Keratinocyte (primary cell): ENCODE measurements around the gene AMD1. TPM values are rescaled to one million over a fixed set of nuclear protein-coding genes. Genes with fewer than 3 reads are reported as not detected.
A peak's percentile ranks its signal among the peaks of the same experiment; 100 is the strongest.

Experiments used
- DNase-seq: peaks from one replicate; pipeline ENCODE4 v3.0.0-alpha.2; 2011; ENCODE audit warnings: low read depth, missing footprints, low spot score
- FAIRE-seq: peaks from 2 replicates; lab custom pipeline; 2011; peaks lifted over from hg19 to GRCh38; lab: Jason Lieb, UNC
- H2AFZ ChIP-seq: 2 replicates; pipeline ENCODE4 v1.6.0; 2012; ENCODE audit warnings: low read length, control low read depth, inconsistent platforms; ENCODE audit not compliant: control insufficient read depth
- H3K27ac ChIP-seq: 2 replicates; pipeline ENCODE4 v1.5.1; 2011; ENCODE audit warnings: low read length; ENCODE audit not compliant: control insufficient read depth, insufficient read depth
- H3K27me3 ChIP-seq: 3 replicates; pipeline ENCODE4 v1.6.0; 2011; ENCODE audit warnings: low read length; ENCODE audit not compliant: control insufficient read depth, insufficient read depth; ENCODE audit errors: extremely low read depth
- H3K36me3 ChIP-seq, 2 experiments: 2 replicates in 1 of 2; 3 replicates in 1 of 2; pipeline ENCODE4 v1.5.1; 2011; ENCODE audit warnings: low read length in 2 of 2, mild to moderate bottlenecking in 1 of 2; ENCODE audit not compliant: control insufficient read depth in 2 of 2, insufficient read depth in 2 of 2; ENCODE audit errors: extremely low read depth in 1 of 2
- H3K4me1 ChIP-seq: 3 replicates; pipeline ENCODE4 v1.5.1; 2011; ENCODE audit warnings: low read length; ENCODE audit not compliant: control insufficient read depth, insufficient read depth; ENCODE audit errors: extremely low read depth
- H3K4me2 ChIP-seq: 3 replicates; pipeline ENCODE4 v1.6.0; 2011; ENCODE audit warnings: low read depth, low read length; ENCODE audit not compliant: control insufficient read depth, insufficient read depth; ENCODE audit errors: extremely low read depth
- H3K4me3 ChIP-seq, 3 experiments: fragments of 200-600 bp in 1 of 3; sonication (generic) in 1 of 3; 2 replicates in 2 of 3; 3 replicates in 1 of 3; pipeline ENCODE4 v1.5.1; 2011 to 2016; ENCODE audit warnings: low read length in 3 of 3, mild to moderate bottlenecking in 3 of 3, control low read depth in 2 of 3, inconsistent platforms in 1 of 3, low read depth in 1 of 3, mixed read lengths in 1 of 3, mixed run types in 1 of 3, moderate library complexity in 1 of 3; ENCODE audit not compliant: control insufficient read depth in 2 of 3, insufficient read depth in 2 of 3; ENCODE audit errors: extremely low read depth in 1 of 3
- H3K79me2 ChIP-seq: 2 replicates; pipeline ENCODE4 v1.6.0; 2012; ENCODE audit warnings: low read length; ENCODE audit not compliant: control insufficient read depth, insufficient read depth
- H3K9ac ChIP-seq: 3 replicates; pipeline ENCODE4 v1.6.0; 2011; ENCODE audit warnings: low read length; ENCODE audit not compliant: control insufficient read depth, insufficient read depth; ENCODE audit errors: extremely low read depth
- H3K9me1 ChIP-seq: 3 replicates; pipeline ENCODE4 v1.6.0; 2011; ENCODE audit warnings: low read length; ENCODE audit not compliant: control insufficient read depth, insufficient read depth; ENCODE audit errors: extremely low read depth
- H3K9me3 ChIP-seq: 2 replicates; pipeline ENCODE4 v1.5.1; 2012; ENCODE audit warnings: low read depth, low read length; ENCODE audit not compliant: control insufficient read depth
- H4K20me1 ChIP-seq: 3 replicates; pipeline ENCODE4 v1.6.0; 2011; ENCODE audit warnings: low read length; ENCODE audit not compliant: control insufficient read depth, insufficient read depth; ENCODE audit errors: extremely low read depth
- CTCF ChIP-seq, 3 experiments: IDR thresholded peaks in 1 of 3; conservative IDR thresholded peaks in 1 of 3; optimal IDR thresholded peaks in 1 of 3; 2 replicates in 2 of 3; 3 replicates in 1 of 3; pipeline versions ENCODE3 to v1.5.1; 2011; ENCODE audit warnings: low read length in 3 of 3, mild to moderate bottlenecking in 3 of 3, moderate library complexity in 2 of 3, control low read depth in 1 of 3, inconsistent platforms in 1 of 3; ENCODE audit not compliant: insufficient read depth in 2 of 3; ENCODE audit errors: extremely low read depth in 1 of 3
- EZH2 ChIP-seq: IDR thresholded peaks from one replicate; pipeline ENCODE4 v1.6.1; 2012; ENCODE audit warnings: inconsistent platforms, mild to moderate bottlenecking, low read length, moderate library complexity
- dilution Hi-C: fragments of 300-500 bp; cut with MboI; formaldehyde crosslinking; loops from one replicate; pipeline ENCODE4 v1.7.0; 2020; ENCODE audit warnings: low sequenced_read_pairs; ENCODE audit not compliant: extremely low pct_ligation_motif_present
- polyA minus RNA-seq, 3 experiments: library from RNA; depleted of rRNA, polyadenylated mRNA; stranded (reverse); fragments of >200 nt; gene quantifications; 1 replicate in 1 of 3; 2 replicates in 1 of 3; 3 replicates in 1 of 3; pipeline ENCODE4 v1.2.3, GENCODE V29; 2011
- polyA plus RNA-seq, 5 experiments: library from polyadenylated mRNA; depleted of rRNA in 3 of 5; stranded (reverse) in 3 of 5; stranded (forward) in 1 of 5; unstranded in 1 of 5; fragments of >200 nt; gene quantifications; 1 replicate in 1 of 5; 2 replicates in 3 of 5; 3 replicates in 1 of 5; pipeline versions ENCODE4 v1.2.1 to v1.2.3, GENCODE V29; 2011 to 2012; ENCODE audit warnings: missing spikeins in 2 of 5, low read depth in 1 of 5, low replicate concordance in 1 of 5

AMD1 gene
- polyA plus RNA-seq (51.4 to 105 TPM (median 90.9 TPM) in 3 replicates), polyA minus RNA-seq (15.6 to 116 TPM (median 55.7 TPM) in 3 replicates)
- polyA plus RNA-seq (2011; ENCODE audit: low read depth), result 39.1 TPM
- polyA plus RNA-seq (2011; cell fraction: cytosol; rRNA removed), result 62.6 and 121 TPM in 2 replicates
- 42.8 and 66.6 TPM in 2 replicates for polyA plus RNA-seq (2011; cell fraction: nucleus; rRNA removed)
- 63.5 and 76.8 TPM in 2 replicates for polyA plus RNA-seq (2012; ENCODE audit: low replicate concordance)
- polyA minus RNA-seq (2011; cell fraction: cytosol; rRNA and poly(A)+ RNA removed), result 76.4 TPM
- polyA minus RNA-seq (2011; cell fraction: nucleus; rRNA and poly(A)+ RNA removed), result 27.3 and 48.6 TPM in 2 replicates

GRCh38 chr6:110873981-110874879 lies at the start of gene AMD1:
Gene AMD1 (plus strand): TSS chr6:110874785. CDS start chr6:110875106, 321 bp downstream.
- Histone ChIP-seq H3K4me3 (peak within 1 kb of the TSS; percentile 90 to 94 (median 92)), H3K9me1 (no peaks in the 10 kb centered on the region), H3K27me3 (no peaks in the 10 kb centered on the region), H3K27ac (peak within 1 kb of the TSS; percentile 89), H2AFZ (peak within 1 kb of the TSS; percentile 98), H3K36me3 (no peaks in the 10 kb centered on the region), H4K20me1 (peaks cover 18% of the 10 kb centered on the region), H3K4me2 (peak within 1 kb of the TSS; percentile 94), H3K4me1 (peaks cover 24% of the 10 kb centered on the region), H3K9ac (peak within 1 kb of the TSS; percentile 93), H3K9me3 (no peaks in the 10 kb centered on the region), H3K79me2 (peaks cover 47% of the 10 kb centered on the region)
- peak; percentile 74 for DNase-seq
- no peak for TF ChIP-seq EZH2
- no peak for TF ChIP-seq CTCF (optimal IDR thresholded peaks at IDR 0.05 in 1 of 3, IDR thresholded peaks at IDR 0.05 in 1 of 3, conservative IDR thresholded peaks at IDR 0.05 in 1 of 3; ENCODE audit: extremely low read depth in 1 of 3, insufficient read depth in 2 of 3, low read length in 3 of 3)
- dilution Hi-C loops, result loop anchor here (10.0 kb wide), 2 partner anchors 179 to 339 kb away; no protein-coding TSS in a partner anchor
- FAIRE-seq, result peak; percentile 44

- no peaks in the 10 kb centered on the region for H3K79me2 ChIP-seq
- TF ChIP-seq EZH2, result no peak
- no peak for TF ChIP-seq CTCF (optimal IDR thresholded peaks at IDR 0.05 in 1 of 3, IDR thresholded peaks at IDR 0.05 in 1 of 3, conservative IDR thresholded peaks at IDR 0.05 in 1 of 3; ENCODE audit: extremely low read depth in 1 of 3, insufficient read depth in 2 of 3, low read length in 3 of 3)
- no peak overlapping the region for H3K27ac ChIP-seq
- no peak overlapping the region for H3K4me3 ChIP-seq
- H3K9me1 ChIP-seq, result no peaks in the 10 kb centered on the region
- dilution Hi-C loops, result no loop called here
- H3K9me3 ChIP-seq, result no peaks in the 10 kb centered on the region
- H3K36me3 ChIP-seq, result no peaks in the 10 kb centered on the region
- H4K20me1 ChIP-seq, result no peaks in the 10 kb centered on the region
- H3K4me2 ChIP-seq, result no peak overlapping the region
- no peaks in the 10 kb centered on the region for H3K27me3 ChIP-seq
- DNase-seq (no peak), FAIRE-seq (no peak)
- H3K4me1 ChIP-seq, result peaks cover 4% of the 10 kb centered on the region
- no peak overlapping the region for H3K9ac ChIP-seq
- no peak overlapping the region for H2AFZ ChIP-seq
These were observed 48.1 kb upstream of the AMD1 start for GRCh38 chr6:110826236-110827129.
